ENCODE measurements around the gene DDX17.
A peak's percentile ranks its signal among the peaks of the same experiment; 100 is the strongest.

GRCh38 chr22:38489561-38490145 is 16.5 kb downstream of the DDX17 start:
- TF ChIP-seq TAF1 (IDR thresholded peaks at IDR 0.05; ENCODE audit: control insufficient read depth, extremely low read depth, insufficient read depth, low read length, severe bottlenecking) (no peak), POLR2AphosphoS5 (IDR thresholded peaks at IDR 0.05; ENCODE audit: control insufficient read depth, insufficient read depth, low read depth, low read length) (0 out of 2 replicates have a peak, but pooled peaks have one; percentile 13), PHB (CRISPR knock-in tag; IDR thresholded peaks at IDR 0.05) (no peak)
